Activated naive CD4-positive, alpha-beta T cell treated with anti-CD3 and anti-CD28 coated beads, Interleukin-2, amount 50 U/mL, for 72 hours (primary cell): ENCODE data around the gene BCAS1. TPM values are rescaled to one million over a fixed set of nuclear protein-coding genes. Genes with fewer than 3 reads are reported as not detected.

Source experiments
- ATAC-seq, 2 donors: fragments of 150-1000 bp; cut with Tn5 transposase; 2 replicates each; pipeline ENCODE4 v1.10.0; 2021; ENCODE audit warnings: mild to moderate bottlenecking in 2 of 2, moderate library complexity in 2 of 2
- DNase-seq, 2 donors: peaks; one replicate each; pipeline ENCODE4 v3.0.0; 2021 to 2022; ENCODE audit warnings: low spot score in 2 of 2
- H3K27ac Mint-ChIP-seq, 2 donors: one replicate each; pipeline ENCODE4 v1.8.0; 2022; ENCODE audit warnings: mild to moderate bottlenecking in 2 of 2, mixed read lengths in 2 of 2
- H3K36me3 Mint-ChIP-seq, 2 donors: one replicate each; pipeline ENCODE4 v1.8.0; 2022; ENCODE audit warnings: mixed read lengths in 2 of 2
- H3K9me3 Mint-ChIP-seq, 2 donors: one replicate each; pipeline ENCODE4 v1.8.0; 2022; ENCODE audit warnings: mixed read lengths in 2 of 2
- total RNA-seq, 2 donors: library from RNA; stranded (reverse); gene quantifications; one replicate each; pipeline ENCODE4 v1.2.3, GENCODE V29; 2022

The BCAS1 gene
- total RNA-seq, 2 donors from 2014 or later = not detected

- H3K9me3 Mint-ChIP-seq = peaks cover 9 to 14% of the 10 kb centered on the region in 2 donors
- DNase-seq (no peak), ATAC-seq (no peak)
- peaks cover 9 to 10% of the 10 kb centered on the region in 2 donors for H3K36me3 Mint-ChIP-seq
- H3K27ac Mint-ChIP-seq = no peak overlapping the region
These were observed 74.4 kb downstream of the BCAS1 start for GRCh38 chr20:53995949-53996348.

DNA sequence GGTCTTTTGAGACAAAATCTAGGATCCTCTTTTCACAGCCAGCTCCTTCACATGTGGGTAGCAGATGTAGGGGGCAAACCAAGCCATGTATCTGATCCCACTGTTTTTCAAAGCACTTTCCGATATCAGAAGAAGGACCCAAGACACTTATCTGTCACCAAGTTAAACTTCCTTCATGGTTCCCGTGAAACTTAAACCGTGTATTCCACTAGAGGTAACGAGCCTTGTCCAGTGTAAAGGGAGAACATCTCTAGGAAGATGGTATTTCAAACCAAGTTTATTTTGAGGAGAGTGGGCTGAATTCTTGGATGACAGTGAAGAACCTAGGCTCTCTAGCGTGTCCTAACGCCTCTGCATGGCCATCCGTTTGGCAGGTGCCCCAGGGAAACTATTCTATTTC lies 76.3 kb downstream of the BCAS1 start:
- DNase-seq (no peak), ATAC-seq (no peak)
- Mint-ChIP-seq H3K36me3 (no peaks in the 10 kb centered on the region), H3K27ac (no peak overlapping the region), H3K9me3 (no peaks in the 10 kb centered on the region)

- Mint-ChIP-seq H3K27ac (no peak overlapping the region), H3K36me3 (no peaks in the 10 kb centered on the region), H3K9me3 (no peaks in the 10 kb centered on the region)
- ATAC-seq (no peak), DNase-seq (no peak)
These were observed 77.1 kb downstream of the BCAS1 start for GRCh38 chr20:53993310-53993709.

GRCh38 chr20:53990768-53991450 lies 79.5 kb downstream of the BCAS1 start:
- H3K27ac Mint-ChIP-seq = no peak overlapping the region

GRCh38 chr20:53990003-53990402 lies 80.4 kb downstream of the BCAS1 start:
- DNase-seq (no peak), ATAC-seq (no peak)
- no peaks in the 10 kb centered on the region for H3K36me3 Mint-ChIP-seq
- H3K27ac Mint-ChIP-seq = no peak overlapping the region
- H3K9me3 Mint-ChIP-seq = no peaks in the 10 kb centered on the region

More at GRCh38 chr20:53990768-53991450, 79.5 kb downstream of the BCAS1 start:
- DNase-seq (no peak), ATAC-seq (no peak)
- H3K9me3 Mint-ChIP-seq = no peaks in the 10 kb centered on the region
- no peaks in the 10 kb centered on the region for H3K36me3 Mint-ChIP-seq

GRCh38 chr20:53989401-53989800 lies 81.0 kb downstream of the BCAS1 start:
- no peak overlapping the region for H3K27ac Mint-ChIP-seq
- DNase-seq (no peak), ATAC-seq (no peak)
- no peaks in the 10 kb centered on the region for H3K9me3 Mint-ChIP-seq
- no peaks in the 10 kb centered on the region for H3K36me3 Mint-ChIP-seq

DNA sequence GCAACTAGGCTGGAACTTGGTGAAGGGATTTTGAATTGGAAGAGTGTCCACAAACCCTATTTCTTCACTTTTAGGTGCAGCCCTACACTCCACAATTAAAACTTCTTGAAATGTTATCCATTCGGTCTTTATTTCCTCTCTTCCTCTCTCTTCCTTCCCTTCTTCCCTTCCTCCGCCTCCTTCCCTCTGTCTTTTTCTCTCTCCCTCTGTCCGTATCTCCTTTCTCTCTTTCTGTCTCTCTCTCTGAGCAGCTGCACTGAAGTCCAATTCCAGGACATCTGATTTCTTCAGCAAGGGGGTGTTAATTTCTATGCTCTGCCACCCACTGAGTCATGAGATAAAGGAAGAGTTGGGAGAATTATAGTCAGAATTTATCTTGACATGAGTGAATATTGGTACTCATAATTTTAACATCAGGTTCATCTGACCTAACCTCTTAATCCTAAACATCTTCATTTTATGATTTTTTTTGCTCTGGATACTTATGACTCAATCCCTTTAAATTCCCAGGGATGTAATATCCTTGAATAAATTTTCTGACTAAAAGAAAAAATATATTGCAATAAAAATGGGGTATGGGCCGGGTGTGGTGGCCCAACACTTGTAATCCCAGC lies 84.2 kb downstream of the BCAS1 start:
- H3K36me3 Mint-ChIP-seq = no peaks in the 10 kb centered on the region
- ATAC-seq (no peak), DNase-seq (no peak)
- no peaks in the 10 kb centered on the region for H3K9me3 Mint-ChIP-seq
- no peak overlapping the region for H3K27ac Mint-ChIP-seq

DNA sequence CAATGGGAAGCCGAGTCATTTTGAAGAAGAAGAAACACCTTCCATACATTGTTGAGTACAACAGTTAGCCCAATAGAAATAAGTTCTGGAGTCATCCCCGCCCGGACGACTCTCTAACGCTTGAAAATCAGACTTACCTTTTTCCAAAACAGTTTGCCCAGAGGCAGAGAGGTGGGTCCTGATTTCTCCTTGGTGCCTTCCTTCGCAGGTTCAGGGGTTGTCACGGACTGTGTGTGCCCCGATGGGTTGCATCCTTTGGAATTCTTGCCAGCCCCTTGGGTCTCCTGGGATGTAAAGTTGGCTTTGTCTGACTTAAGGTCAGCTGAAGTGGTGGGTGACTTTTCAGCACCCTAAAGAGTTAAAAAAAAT lies 85.3 kb downstream of the BCAS1 start:
- H3K27ac Mint-ChIP-seq = no peak overlapping the region
- no peaks in the 10 kb centered on the region for H3K36me3 Mint-ChIP-seq
- DNase-seq = no peak
- ATAC-seq = no peak
- no peaks in the 10 kb centered on the region for H3K9me3 Mint-ChIP-seq

DNA sequence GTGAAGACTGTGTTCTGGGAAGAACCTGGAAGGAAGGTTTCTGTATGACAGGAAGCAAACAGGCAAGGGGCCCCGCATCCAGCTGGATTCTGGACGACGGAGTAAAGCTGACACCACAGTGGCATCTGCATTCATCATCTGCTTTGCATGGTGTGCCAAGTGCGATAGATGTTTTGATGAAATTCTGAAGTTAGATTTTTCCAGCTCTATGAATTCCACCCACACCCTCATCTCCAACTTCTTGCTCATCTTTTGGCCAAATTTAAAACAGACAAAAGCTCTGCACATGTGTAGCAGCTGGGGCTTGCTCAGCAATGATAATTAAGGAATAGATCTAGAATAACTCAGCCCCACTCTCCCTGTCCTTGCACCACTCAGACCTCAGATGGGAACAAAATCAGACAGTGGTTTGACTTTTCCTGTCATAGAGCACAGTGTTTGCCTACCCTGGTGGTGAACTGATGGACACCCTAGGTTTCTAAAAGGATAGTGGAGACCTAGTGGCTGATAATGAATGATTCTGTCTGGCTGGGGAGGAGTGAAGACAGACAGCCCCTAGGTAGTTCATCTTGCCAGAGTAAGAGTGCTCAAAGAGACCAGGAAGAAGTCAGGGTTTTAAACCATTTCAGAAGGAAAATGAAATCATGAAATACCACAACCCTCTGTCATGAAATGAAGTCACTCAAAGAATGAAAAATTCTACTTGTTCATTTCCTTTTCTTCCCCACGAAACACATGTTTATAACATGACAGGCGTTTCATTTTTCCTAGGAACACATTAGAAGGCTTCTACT lies 85.8 kb downstream of the BCAS1 start:
- no peak for ATAC-seq
- no peaks in the 10 kb centered on the region for H3K36me3 Mint-ChIP-seq
- no peak for DNase-seq
- H3K27ac Mint-ChIP-seq = peak overlapping the region in 1 of 2 donors; percentile 6
- no peaks in the 10 kb centered on the region for H3K9me3 Mint-ChIP-seq

DNA sequence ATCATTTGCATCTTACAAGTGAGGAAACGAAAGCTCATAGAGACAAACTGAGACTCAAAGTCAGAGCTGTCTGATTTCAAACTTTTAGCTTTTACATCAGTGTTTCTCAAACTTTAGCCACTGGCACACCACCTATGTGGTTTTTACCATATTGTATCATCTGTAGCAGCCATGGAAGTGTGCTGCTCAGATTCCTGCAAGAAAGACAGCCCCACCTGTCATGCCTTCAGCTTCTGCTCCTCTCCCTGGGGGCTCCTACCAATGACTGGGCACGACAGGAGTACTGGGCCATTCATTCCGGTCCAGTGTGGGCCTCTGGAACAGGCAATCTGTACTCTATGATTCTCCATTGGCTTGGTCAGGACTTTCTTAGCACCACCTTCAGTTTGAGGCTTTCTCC lies 87.0 kb downstream of the BCAS1 start:
- Mint-ChIP-seq H3K9me3 (peaks cover 0 to 5% of the 10 kb centered on the region in 2 donors), H3K27ac (no peak overlapping the region), H3K36me3 (no peaks in the 10 kb centered on the region)
- ATAC-seq (no peak), DNase-seq (no peak)

DNA sequence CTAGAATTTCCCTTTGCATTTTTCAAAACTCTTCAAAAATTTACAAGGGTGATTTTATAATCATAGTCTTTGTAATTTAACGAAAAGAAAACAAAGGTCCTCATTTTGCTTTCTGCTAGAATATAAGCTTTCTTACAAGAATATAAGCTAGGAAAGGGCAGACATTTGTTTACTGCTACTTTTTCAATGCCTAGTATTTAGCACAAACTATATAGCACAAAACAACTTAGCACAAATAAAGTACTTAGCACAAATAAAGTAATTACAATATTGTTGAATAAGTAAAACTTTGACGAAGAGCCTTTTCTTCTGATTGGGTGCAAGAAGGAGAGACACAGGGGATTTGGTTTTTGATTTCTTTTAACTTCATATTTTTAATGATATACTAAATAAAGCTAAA lies 87.8 kb downstream of the BCAS1 start:
- H3K36me3 Mint-ChIP-seq = no peaks in the 10 kb centered on the region
- H3K9me3 Mint-ChIP-seq = peaks cover 0 to 5% of the 10 kb centered on the region in 2 donors
- H3K27ac Mint-ChIP-seq = no peak overlapping the region
- DNase-seq = no peak
- no peak for ATAC-seq

DNA sequence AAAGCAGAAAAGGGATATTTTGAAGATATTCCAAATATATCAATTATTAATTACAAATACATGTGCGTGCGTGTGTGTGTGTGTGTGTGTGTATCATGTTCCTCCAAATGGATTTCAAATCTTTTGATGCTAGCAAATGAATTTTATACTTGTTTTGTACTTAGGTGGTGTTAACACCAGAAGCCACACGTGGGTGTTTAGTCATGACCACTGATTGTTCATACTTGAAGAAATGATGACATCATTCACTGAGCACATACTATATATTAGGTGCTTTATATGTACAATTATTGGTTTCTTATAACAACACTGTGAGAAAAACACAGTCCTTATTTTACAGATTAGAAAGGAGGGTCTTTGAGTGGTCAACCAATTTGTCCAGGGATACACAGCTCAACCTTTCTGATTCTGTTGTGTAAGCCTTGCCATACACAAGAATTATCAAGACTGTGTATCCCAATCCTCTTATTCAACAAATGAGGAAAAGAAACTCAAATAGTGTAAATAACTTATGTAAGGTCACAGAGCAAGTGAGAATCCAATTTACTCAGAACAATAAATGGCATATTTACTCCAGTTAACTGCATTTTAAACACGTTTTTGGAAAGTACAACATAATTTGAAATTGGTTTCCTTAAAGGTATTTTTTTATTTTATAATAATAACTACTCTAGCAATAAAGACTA lies 88.5 kb downstream of the BCAS1 start:
- Mint-ChIP-seq H3K36me3 (peaks cover 0 to 3% of the 10 kb centered on the region in 2 donors), H3K9me3 (peaks cover 0 to 7% of the 10 kb centered on the region in 2 donors), H3K27ac (no peak overlapping the region)
- peak; percentile 47 to 82 for ATAC-seq
- peak in 1 of 2 donors; percentile 18 for DNase-seq

DNA sequence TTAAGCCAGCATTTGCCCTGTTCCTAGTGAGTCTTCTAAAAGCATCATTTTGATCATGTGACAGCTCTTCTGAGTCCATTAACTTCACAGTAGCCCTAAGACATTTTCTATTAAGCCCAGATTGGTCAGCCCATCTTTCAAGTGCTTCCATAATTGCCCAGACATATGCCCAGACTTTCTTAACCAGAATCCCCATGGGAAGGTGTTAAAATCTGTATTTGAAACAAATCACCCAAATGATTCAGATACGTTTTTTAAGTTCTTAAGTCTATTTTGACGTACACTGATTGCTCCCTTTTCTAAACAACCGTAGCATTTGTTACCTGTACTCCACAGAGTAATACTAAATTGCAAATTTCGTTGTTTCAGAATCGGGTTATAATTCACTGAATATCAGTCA lies 89.3 kb downstream of the BCAS1 start:
- DNase-seq = no peak
- no peak for ATAC-seq
- H3K36me3 Mint-ChIP-seq = peaks cover 0 to 6% of the 10 kb centered on the region in 2 donors
- H3K9me3 Mint-ChIP-seq = peaks cover 0 to 10% of the 10 kb centered on the region in 2 donors
- no peak overlapping the region for H3K27ac Mint-ChIP-seq

- H3K9me3 Mint-ChIP-seq = peaks cover 0 to 14% of the 10 kb centered on the region in 2 donors
These were observed 90.3 kb downstream of the BCAS1 start for GRCh38 chr20:53980031-53980465.

DNA sequence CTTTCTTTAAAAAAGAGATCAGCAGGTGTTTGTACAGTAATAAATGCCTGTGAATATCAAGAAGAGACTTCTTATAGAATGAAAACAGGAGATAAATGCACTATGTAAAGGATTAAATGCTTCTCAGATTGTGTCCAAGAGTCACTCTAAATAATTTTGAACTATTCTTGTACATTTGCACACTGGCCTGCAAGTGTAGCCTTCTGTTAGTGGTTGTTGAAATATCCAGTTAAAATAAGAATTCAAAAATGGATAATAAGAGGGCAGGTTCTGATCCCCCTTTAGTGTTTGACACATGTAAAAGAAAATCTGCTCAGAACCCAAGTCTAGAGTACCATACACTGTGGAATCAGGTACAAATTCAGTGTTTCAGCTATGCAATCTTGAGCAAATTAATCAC lies 91.9 kb downstream of the BCAS1 start:
- Mint-ChIP-seq H3K9me3 (peaks cover 7 to 21% of the 10 kb centered on the region in 2 donors), H3K36me3 (peaks cover 4 to 16% of the 10 kb centered on the region in 2 donors), H3K27ac (no peak overlapping the region)
- DNase-seq (no peak), ATAC-seq (no peak)

More at GRCh38 chr20:53980031-53980465, 90.3 kb downstream of the BCAS1 start:
- DNase-seq (no peak), ATAC-seq (no peak)
- Mint-ChIP-seq H3K27ac (no peak overlapping the region), H3K36me3 (peaks cover 0 to 6% of the 10 kb centered on the region in 2 donors)

DNA sequence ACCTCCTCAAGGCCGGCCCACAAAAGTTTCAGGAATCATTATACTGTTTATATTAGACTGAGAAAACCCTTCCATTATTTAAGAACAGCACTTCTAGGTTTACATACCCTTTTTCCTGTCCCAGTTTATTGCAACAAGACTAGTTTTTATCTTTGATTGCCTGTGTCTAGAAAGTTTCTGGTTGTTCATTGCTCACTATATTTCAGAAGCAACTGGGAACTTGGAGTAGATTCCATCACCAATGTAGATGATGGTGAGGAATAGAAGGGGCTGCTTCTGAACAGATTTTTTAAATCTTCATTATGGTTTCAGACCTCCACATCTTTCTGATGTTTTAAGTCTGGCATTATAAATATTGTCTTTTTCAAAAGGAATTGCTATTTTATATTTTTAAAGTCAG lies 93.0 kb downstream of the BCAS1 start:
- no peak overlapping the region for H3K27ac Mint-ChIP-seq
- peaks cover 8 to 23% of the 10 kb centered on the region in 2 donors for H3K9me3 Mint-ChIP-seq
- no peak for ATAC-seq
- no peak for DNase-seq
- peaks cover 4 to 18% of the 10 kb centered on the region in 2 donors for H3K36me3 Mint-ChIP-seq

- Mint-ChIP-seq H3K36me3 (peaks cover 4 to 18% of the 10 kb centered on the region in 2 donors), H3K27ac (no peak overlapping the region), H3K9me3 (peaks cover 8 to 23% of the 10 kb centered on the region in 2 donors)
- ATAC-seq (no peak), DNase-seq (no peak)
These were observed 94.6 kb downstream of the BCAS1 start for GRCh38 chr20:53975761-53976160.
